Osteoblast (primary cell): Measurements from ENCODE around the gene ZCCHC14. TPM values are rescaled to one million over a fixed set of nuclear protein-coding genes. Genes with fewer than 3 reads are reported as not detected.
"Not testable (repeated sequence)": the region's sequence is repeated elsewhere in the genome, so short reads cannot be mapped to it uniquely, and the experiment has no call there.

Experiments used
- DNase-seq: peaks from one replicate; pipeline ENCODE4 v3.0.0; 2011; ENCODE audit warnings: low spot score, mixed read lengths; ENCODE audit not compliant: insufficient read length; ENCODE audit errors: missing footprints
- H2AFZ ChIP-seq: 2 replicates; pipeline ENCODE4 v1.6.0; 2011; ENCODE audit warnings: mild to moderate bottlenecking, low read length
- H3K27ac ChIP-seq: 2 replicates; pipeline ENCODE4 v1.5.1; 2011; ENCODE audit warnings: mild to moderate bottlenecking, low read depth, low read length, moderate library complexity
- H3K27me3 ChIP-seq: 2 replicates; pipeline ENCODE4 v1.6.0; 2012; ENCODE audit warnings: mild to moderate bottlenecking, control low read depth, inconsistent platforms, low read length, moderate library complexity; ENCODE audit not compliant: insufficient read depth
- H3K36me3 ChIP-seq: 2 replicates; pipeline ENCODE4 v1.5.1; 2011; ENCODE audit warnings: mild to moderate bottlenecking, low read length, control low read depth, moderate library complexity; ENCODE audit not compliant: insufficient read depth
- H3K4me1 ChIP-seq: 2 replicates; pipeline ENCODE4 v1.5.1; 2011; ENCODE audit warnings: mild to moderate bottlenecking, low read length, control low read depth, moderate library complexity; ENCODE audit not compliant: insufficient read depth
- H3K4me2 ChIP-seq: 2 replicates; pipeline ENCODE4 v1.6.0; 2011; ENCODE audit warnings: mild to moderate bottlenecking, low read length; ENCODE audit not compliant: insufficient read depth
- H3K4me3 ChIP-seq: fragments of 200-600 bp; sonication (generic); 3 replicates; pipeline ENCODE4 v1.5.1; 2012; ENCODE audit warnings: mild to moderate bottlenecking, low read length, inconsistent platforms; ENCODE audit not compliant: insufficient read depth
- H3K79me2 ChIP-seq: 2 replicates; pipeline ENCODE4 v1.6.0; 2012; ENCODE audit warnings: mild to moderate bottlenecking, low read length, control low read depth, inconsistent platforms; ENCODE audit not compliant: insufficient read depth
- H3K9me3 ChIP-seq: 2 replicates; pipeline ENCODE4 v1.5.1; 2011; ENCODE audit warnings: low read depth, low read length, control low read depth
- H4K20me1 ChIP-seq: 2 replicates; pipeline ENCODE4 v1.6.0; 2012; ENCODE audit warnings: mild to moderate bottlenecking, low read length, control low read depth; ENCODE audit not compliant: insufficient read depth
- CTCF ChIP-seq: IDR thresholded peaks from 2 replicates; pipeline ENCODE4 v1.5.1; 2011; ENCODE audit warnings: mild to moderate bottlenecking, low read depth, low read length, moderate library complexity; ENCODE audit errors: extremely low read depth
- total RNA-seq: library from RNA; depleted of rRNA; stranded (reverse); fragments of >200 nt; gene quantifications from 2 replicates; pipeline ENCODE4 v1.2.3, GENCODE V29; 2012

Gene ZCCHC14
- total RNA-seq, 1 donor, result 36.9 TPM

- Histone ChIP-seq H4K20me1 (no peaks in the 10 kb centered on the region), H3K36me3 (no peaks in the 10 kb centered on the region), H2AFZ (no peak overlapping the region), H3K27ac (no peak overlapping the region), H3K4me2 (no peak overlapping the region), H3K27me3 (no peaks in the 10 kb centered on the region), H3K4me3 (no peak overlapping the region), H3K79me2 (no peaks in the 10 kb centered on the region), H3K9me3 (no peaks in the 10 kb centered on the region), H3K4me1 (peaks cover 13% of the 10 kb centered on the region)
- TF ChIP-seq CTCF, result no peak
- DNase-seq, result no peak
Observed at GRCh38 chr16:87502308-87502969, 9.6 kb upstream of the ZCCHC14 start.

GRCh38 chr16:87501117-87501516 is 8.3 kb upstream of the ZCCHC14 start:
- Histone ChIP-seq H3K36me3 (no peaks in the 10 kb centered on the region), H3K27me3 (no peaks in the 10 kb centered on the region), H3K9me3 (no peaks in the 10 kb centered on the region), H3K4me1 (peaks cover 13% of the 10 kb centered on the region), H3K79me2 (no peaks in the 10 kb centered on the region), H3K27ac (no peak overlapping the region), H3K4me2 (no peak overlapping the region), H4K20me1 (no peaks in the 10 kb centered on the region), H2AFZ (no peak overlapping the region), H3K4me3 (no peak overlapping the region)
- DNase-seq, result no peak
- TF ChIP-seq CTCF, result no peak

- no peak for TF ChIP-seq CTCF
- H3K4me2 ChIP-seq, result peak overlapping the region; percentile 59
- H3K9me3 ChIP-seq, result no peaks in the 10 kb centered on the region
- H2AFZ ChIP-seq, result peak overlapping the region; percentile 30
- H4K20me1 ChIP-seq, result no peaks in the 10 kb centered on the region
- H3K79me2 ChIP-seq, result no peaks in the 10 kb centered on the region
- H3K4me1 ChIP-seq, result peaks cover 13% of the 10 kb centered on the region
- H3K27ac ChIP-seq, result peak overlapping the region; percentile 81
- no peaks in the 10 kb centered on the region for H3K36me3 ChIP-seq
- H3K4me3 ChIP-seq, result no peak overlapping the region
- H3K27me3 ChIP-seq, result no peaks in the 10 kb centered on the region
- peak; percentile 97 for DNase-seq
Observed at GRCh38 chr16:87499189-87499486, 6.3 kb upstream of the ZCCHC14 start.

GRCh38 chr16:87498324-87499188 is 5.7 kb upstream of the ZCCHC14 start:
- peak overlapping the region; percentile 59 for H3K4me2 ChIP-seq
- TF ChIP-seq CTCF, result no peak

GRCh38 chr16:87497767-87498290 is 5.0 kb upstream of the ZCCHC14 start:
- not testable (repeated sequence) for H3K4me3 ChIP-seq, H3K4me2 ChIP-seq, H3K36me3 ChIP-seq, H3K27ac ChIP-seq, H3K27me3 ChIP-seq, H2AFZ ChIP-seq, H3K9me3 ChIP-seq, H4K20me1 ChIP-seq, H3K79me2 ChIP-seq, DNase-seq
- peaks cover 16% of the 10 kb centered on the region for H3K4me1 ChIP-seq

More at GRCh38 chr16:87498324-87499188, 5.7 kb upstream of the ZCCHC14 start:
- no peaks in the 10 kb centered on the region for H4K20me1 ChIP-seq
- peak overlapping the region; percentile 57 for H3K27ac ChIP-seq
- H3K9me3 ChIP-seq, result no peaks in the 10 kb centered on the region
- DNase-seq, result no peak
- H3K4me1 ChIP-seq, result peaks cover 14% of the 10 kb centered on the region
- H3K79me2 ChIP-seq, result no peaks in the 10 kb centered on the region
- H3K4me3 ChIP-seq, result no peak overlapping the region
- H3K27me3 ChIP-seq, result no peaks in the 10 kb centered on the region
- no peak overlapping the region for H2AFZ ChIP-seq
- H3K36me3 ChIP-seq, result no peaks in the 10 kb centered on the region
